Activated naive CD8-positive, alpha-beta T cell treated with anti-CD3 and anti-CD28 coated beads, Interleukin-2, amount 10 ng/mL, durations not matched to agents 7 days and 5 days (primary cell): Measurements from ENCODE around the gene ZNF428. TPM values are rescaled to one million over a fixed set of nuclear protein-coding genes. Genes with fewer than 3 reads are reported as not detected.
A peak's percentile ranks its signal among the peaks of the same experiment; 100 is the strongest.
"Not testable (repeated sequence)": the region's sequence is repeated elsewhere in the genome, so short reads cannot be mapped to it uniquely, and the experiment has no call there.

Source experiments
- ATAC-seq: fragments of 150-1000 bp; cut with Tn5 transposase; one replicate; pipeline ENCODE4 v1.10.0; 2021; ENCODE audit warnings: low read depth, moderate library complexity
- POLR2A ChIA-PET: fragments of 350-600 bp; sonication (Branson Sonifier 250); formaldehyde crosslinking; loops from one replicate; lab custom pipeline; 2021; ENCODE audit warnings: antibody characterized with exemption; lab: Charles Lee
- DNase-seq: peaks from one replicate; pipeline ENCODE4 v3.0.0; 2021
- H3K27ac Mint-ChIP-seq: one replicate; pipeline ENCODE4 v1.8.0; 2022; ENCODE audit warnings: mild to moderate bottlenecking, mixed read lengths
- H3K27me3 Mint-ChIP-seq: one replicate; pipeline ENCODE4 v1.8.0; 2022; ENCODE audit warnings: mild to moderate bottlenecking, moderate library complexity, mixed read lengths
- H3K36me3 Mint-ChIP-seq: one replicate; pipeline ENCODE4 v1.8.0; 2021; ENCODE audit warnings: mild to moderate bottlenecking, mixed read lengths
- H3K4me1 Mint-ChIP-seq: one replicate; pipeline ENCODE4 v1.8.0; 2021; ENCODE audit warnings: mixed read lengths
- H3K4me3 Mint-ChIP-seq: one replicate; pipeline ENCODE4 v1.8.0; 2022; ENCODE audit warnings: mild to moderate bottlenecking, moderate library complexity, mixed read lengths
- H3K9me3 Mint-ChIP-seq: one replicate; pipeline ENCODE4 v1.8.0; 2021; ENCODE audit warnings: mixed read lengths
- total RNA-seq, 2 experiments: library from RNA; stranded (reverse); gene quantifications; one replicate each; pipeline ENCODE4 v1.2.3, GENCODE V29; 2021

ZNF428 gene
- total RNA-seq, 2 experiments from 2014 or later = 23.3 to 23.7 TPM

DNA sequence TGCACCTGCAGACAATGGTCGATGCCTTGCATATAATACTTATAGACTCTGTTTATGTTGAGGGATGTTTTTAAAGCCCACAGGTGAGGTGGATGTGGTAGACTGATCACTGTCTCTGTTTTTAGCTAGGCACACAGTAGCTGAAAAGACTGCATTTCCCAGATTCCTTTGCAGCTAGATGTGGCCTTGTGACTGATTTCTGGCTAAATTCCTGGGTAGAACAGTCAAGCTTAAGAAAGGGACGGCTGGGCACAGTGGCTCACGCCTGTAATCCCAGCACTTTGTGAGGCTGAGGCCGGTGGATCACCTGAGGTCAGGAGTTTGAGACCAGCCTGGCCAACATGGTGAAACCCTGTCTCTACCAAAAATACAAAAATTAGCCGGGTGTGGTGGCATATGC lies 19.1 kb downstream of the ZNF428 start:
- H3K27ac Mint-ChIP-seq, H3K36me3 Mint-ChIP-seq, ATAC-seq, POLR2A ChIA-PET, H3K27me3 Mint-ChIP-seq, H3K9me3 Mint-ChIP-seq, H3K4me3 Mint-ChIP-seq, DNase-seq: not testable (repeated sequence)
- peaks cover 25% of the 10 kb centered on the region for H3K4me1 Mint-ChIP-seq

DNA sequence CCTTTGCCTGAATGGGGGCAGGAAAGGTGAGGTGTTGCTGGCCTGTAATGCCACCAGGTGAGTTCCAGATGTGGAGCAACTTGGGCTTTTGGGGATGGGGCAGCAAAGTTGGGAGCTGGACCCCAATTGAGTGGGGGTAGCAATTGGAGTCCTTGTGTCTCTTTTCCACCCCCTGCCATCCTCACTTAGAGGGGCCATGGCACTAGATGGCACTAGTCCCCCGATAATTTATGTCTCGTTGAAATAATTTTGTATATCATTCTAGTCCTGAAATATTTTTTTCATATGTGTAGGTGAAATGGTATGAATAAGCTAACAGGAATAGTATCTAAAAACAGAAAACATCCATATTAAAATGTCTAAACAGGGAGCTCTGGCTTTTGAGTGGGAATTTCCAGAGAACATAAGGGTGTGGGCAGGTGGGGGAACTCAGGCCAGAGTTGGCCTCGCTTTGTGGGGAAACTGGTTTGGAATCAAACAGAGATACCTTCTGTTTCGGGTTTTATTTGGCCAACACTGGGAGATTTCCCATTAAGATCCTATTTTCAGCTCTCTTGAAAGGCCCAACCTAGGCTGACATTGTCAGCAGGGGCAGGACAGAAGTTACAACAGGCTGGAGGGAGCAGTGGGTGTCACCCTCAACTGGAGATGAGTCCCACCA lies 19.7 kb downstream of the ZNF428 start:
- POLR2A ChIA-PET = no interaction called here
- Mint-ChIP-seq H3K4me1 (peaks cover 26% of the 10 kb centered on the region), H3K27me3 (no peaks in the 10 kb centered on the region), H3K4me3 (no peak overlapping the region), H3K27ac (no peak overlapping the region), H3K9me3 (no peaks in the 10 kb centered on the region), H3K36me3 (no peaks in the 10 kb centered on the region)
- no peak for DNase-seq
- ATAC-seq = no peak

- no peaks in the 10 kb centered on the region for H3K9me3 Mint-ChIP-seq
- H3K4me1 Mint-ChIP-seq = peaks cover 30% of the 10 kb centered on the region
- H3K27me3 Mint-ChIP-seq = no peaks in the 10 kb centered on the region
- no peak overlapping the region for H3K4me3 Mint-ChIP-seq
- POLR2A ChIA-PET = no interaction called here
- ATAC-seq (no peak), DNase-seq (no peak)
- H3K27ac Mint-ChIP-seq = no peak overlapping the region
- H3K36me3 Mint-ChIP-seq = no peaks in the 10 kb centered on the region
Observed at GRCh38 chr19:43598445-43599240, 20.8 kb downstream of the ZNF428 start.

- H3K4me3 Mint-ChIP-seq = peak overlapping the region; percentile 94
- H3K9me3 Mint-ChIP-seq = no peaks in the 10 kb centered on the region
- ATAC-seq (no peak), DNase-seq (no peak)
- peaks cover 33% of the 10 kb centered on the region for H3K4me1 Mint-ChIP-seq
- no peaks in the 10 kb centered on the region for H3K27me3 Mint-ChIP-seq
- POLR2A ChIA-PET = interaction anchor here (0.6 to 4.4 kb wide), 3 partner anchors 20 to 42 kb away, joined by 5 to 45 read pairs (median 30); partner anchors contain the start of genes PINLYP and XRCC1
- peaks cover 2% of the 10 kb centered on the region for H3K36me3 Mint-ChIP-seq
- peak overlapping the region; percentile 97 for H3K27ac Mint-ChIP-seq
Observed at GRCh38 chr19:43597876-43598275, 21.6 kb downstream of the ZNF428 start.

DNA sequence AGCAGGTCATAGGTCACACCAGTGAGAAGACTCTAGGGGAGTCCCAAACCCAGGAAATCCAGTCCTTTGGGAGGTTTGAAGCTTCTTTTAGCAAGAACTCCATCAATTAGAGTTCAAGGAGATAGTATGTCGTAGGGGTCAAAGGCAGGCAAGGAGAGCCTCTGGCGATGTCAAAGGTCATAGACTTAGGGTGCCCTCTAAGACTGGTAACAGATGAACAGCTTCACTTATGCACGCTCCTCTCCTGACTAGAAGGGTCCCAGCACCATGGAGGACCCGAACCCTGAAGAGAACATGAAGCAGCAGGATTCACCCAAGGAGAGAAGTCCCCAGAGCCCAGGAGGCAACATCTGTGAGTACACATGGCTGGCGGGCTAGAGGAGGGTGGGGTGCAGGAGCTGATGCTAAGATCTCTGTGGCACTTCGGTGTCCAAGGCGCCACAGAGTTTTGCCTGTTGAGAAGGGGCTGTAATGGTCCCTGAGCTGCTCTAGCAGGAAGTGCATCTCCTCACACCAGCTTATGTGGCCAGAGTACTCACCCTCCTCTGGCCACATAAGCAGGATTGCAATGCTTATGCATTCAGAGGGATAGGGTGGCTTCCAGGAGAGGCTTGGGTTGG lies 22.5 kb downstream of the ZNF428 start:
- POLR2A ChIA-PET = interaction anchor here (0.6 to 4.4 kb wide), 9 partner anchors 20 to 157 kb away, joined by 4 to 45 read pairs (median 6); partner anchors contain the start of genes PINLYP, SMG9, XRCC1 and ZNF428

GRCh38 chr19:43595999-43596841 lies 23.2 kb downstream of the ZNF428 start, which contains the start of the genes IRGQ and ZNF576:
TSS of gene IRGQ (minus strand) at chr19:43596134. CDS start at chr19:43595338, 796 bp downstream.
TSS of gene ZNF576 (plus strand) at chr19:43596595. CDS start at chr19:43597109, 514 bp downstream.
- no peaks in the 10 kb centered on the region for H3K27me3 Mint-ChIP-seq
- DNase-seq (peak; percentile 100), ATAC-seq (peak; percentile 86)
- peak within 1 kb of the TSS; percentile 97 for H3K27ac Mint-ChIP-seq
- peaks cover 33% of the 10 kb centered on the region for H3K4me1 Mint-ChIP-seq
- POLR2A ChIA-PET = interaction anchor here (0.6 to 4.4 kb wide), 12 partner anchors 16 to 158 kb away, joined by 3 to 45 read pairs (median 8); partner anchors contain the start of genes PINLYP, SMG9, XRCC1 and ZNF428
- peaks cover 2% of the 10 kb centered on the region for H3K36me3 Mint-ChIP-seq
- no peaks in the 10 kb centered on the region for H3K9me3 Mint-ChIP-seq
- peak within 1 kb of the TSS; percentile 94 for H3K4me3 Mint-ChIP-seq

More for the DNA sequence above, 22.5 kb downstream of the ZNF428 start:
- H3K27ac Mint-ChIP-seq = peak overlapping the region; percentile 97
- peaks cover 2% of the 10 kb centered on the region for H3K36me3 Mint-ChIP-seq
- H3K9me3 Mint-ChIP-seq = no peaks in the 10 kb centered on the region
- no peak for ATAC-seq
- peaks cover 33% of the 10 kb centered on the region for H3K4me1 Mint-ChIP-seq
- no peaks in the 10 kb centered on the region for H3K27me3 Mint-ChIP-seq
- no peak for DNase-seq
- peak overlapping the region; percentile 94 for H3K4me3 Mint-ChIP-seq

GRCh38 chr19:43595605-43595998 lies 23.8 kb downstream of the ZNF428 start:
- Mint-ChIP-seq H3K27ac (peak overlapping the region; percentile 97), H3K4me3 (peak overlapping the region; percentile 94), H3K27me3 (no peaks in the 10 kb centered on the region), H3K9me3 (no peaks in the 10 kb centered on the region), H3K4me1 (peaks cover 37% of the 10 kb centered on the region), H3K36me3 (peaks cover 6% of the 10 kb centered on the region)
- peak; percentile 8 for ATAC-seq
- POLR2A ChIA-PET = interaction anchor here (0.6 to 4.4 kb wide), 17 partner anchors 15 to 189 kb away, joined by 3 to 45 read pairs (median 5); partner anchors contain the start of genes PINLYP, SMG9, XRCC1 and ZNF428
- no peak for DNase-seq

- peak overlapping the region; percentile 97 for H3K27ac Mint-ChIP-seq
- H3K9me3 Mint-ChIP-seq = no peaks in the 10 kb centered on the region
- H3K36me3 Mint-ChIP-seq = peaks cover 6% of the 10 kb centered on the region
- ATAC-seq (peak; percentile 55), DNase-seq (peak; percentile 84)
- POLR2A ChIA-PET = interaction anchor here (0.6 to 4.4 kb wide), 21 partner anchors 11 to 585 kb away, joined by 3 to 45 read pairs (median 4); partner anchors contain the start of genes PHLDB3, PINLYP, XRCC1 and ZNF428
- peak overlapping the region; percentile 94 for H3K4me3 Mint-ChIP-seq
- H3K4me1 Mint-ChIP-seq = peaks cover 39% of the 10 kb centered on the region
- no peaks in the 10 kb centered on the region for H3K27me3 Mint-ChIP-seq
Observed at GRCh38 chr19:43594710-43595604, 24.5 kb downstream of the ZNF428 start.

GRCh38 chr19:43594081-43594697 lies 25.2 kb downstream of the ZNF428 start:
- H3K4me1 Mint-ChIP-seq = peaks cover 44% of the 10 kb centered on the region
- H3K27ac Mint-ChIP-seq = peak overlapping the region; percentile 28
- peaks cover 8% of the 10 kb centered on the region for H3K36me3 Mint-ChIP-seq
- DNase-seq (no peak), ATAC-seq (no peak)
- no peaks in the 10 kb centered on the region for H3K9me3 Mint-ChIP-seq
- H3K4me3 Mint-ChIP-seq = peak overlapping the region; percentile 59
- POLR2A ChIA-PET = interaction anchor here (0.6 to 4.4 kb wide), 19 partner anchors 10 to 586 kb away, joined by 3 to 45 read pairs (median 4); partner anchors contain the start of genes PHLDB3, PINLYP, XRCC1 and ZNF575
- H3K27me3 Mint-ChIP-seq = no peaks in the 10 kb centered on the region

GRCh38 chr19:43592800-43593350 lies 26.6 kb downstream of the ZNF428 start:
- H3K36me3 Mint-ChIP-seq = peaks cover 10% of the 10 kb centered on the region
- H3K4me3 Mint-ChIP-seq = no peak overlapping the region
- peak overlapping the region; percentile 70 for H3K27ac Mint-ChIP-seq
- H3K27me3 Mint-ChIP-seq = no peaks in the 10 kb centered on the region
- ATAC-seq (no peak), DNase-seq (no peak)
- peaks cover 38% of the 10 kb centered on the region for H3K4me1 Mint-ChIP-seq
- POLR2A ChIA-PET = interaction anchor here (1.0 kb wide), 1 partner anchor 38 kb away, joined by 3 read pairs; no protein-coding TSS in a partner anchor
- H3K9me3 Mint-ChIP-seq = no peaks in the 10 kb centered on the region
